Ovary (tissue), 3 donors: ENCODE measurements around the gene ZNF667.

ENCODE experiments used
- CTCF ChIP-seq, 3 donors: fragments of 450-650 bp in 2 of 3; fragments of 200-600 bp in 1 of 3; IDR thresholded peaks; one replicate each; pipeline versions ENCODE4 v1.5.1 to v1.8.0; 2016 to 2022; ENCODE audit warnings: antibody characterized with exemption in 3 of 3, mild to moderate bottlenecking in 1 of 3
- POLR2A ChIP-seq: fragments of 450-650 bp; IDR thresholded peaks from one replicate; pipeline ENCODE4 v1.6.1; 2017; ENCODE audit warnings: antibody characterized with exemption, mild to moderate bottlenecking, moderate library complexity
- donor health status: DM: no; HTN: no; CAD: no.

DNA sequence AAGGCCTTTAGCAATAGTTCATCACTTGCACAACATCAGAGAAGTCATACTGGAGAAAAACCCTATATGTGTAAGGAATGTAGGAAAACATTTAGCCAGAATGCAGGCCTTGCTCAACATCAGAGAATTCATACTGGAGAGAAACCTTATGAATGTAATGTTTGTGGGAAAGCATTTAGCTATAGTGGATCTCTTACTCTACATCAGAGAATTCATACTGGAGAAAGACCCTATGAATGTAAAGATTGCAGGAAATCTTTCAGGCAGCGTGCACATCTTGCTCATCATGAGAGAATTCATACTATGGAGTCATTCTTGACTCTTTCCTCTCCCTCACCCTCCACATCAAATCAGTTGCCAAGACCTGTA, 53.2 kb downstream of the ZNF667 start:
- TF ChIP-seq CTCF (IDR thresholded peaks at IDR 0.05), result no peak
- no peak for TF ChIP-seq POLR2A
